Measurements from ENCODE around the gene IPO13.
A peak's percentile ranks its signal among the peaks of the same experiment; 100 is the strongest.

IPO13 gene

DNA sequence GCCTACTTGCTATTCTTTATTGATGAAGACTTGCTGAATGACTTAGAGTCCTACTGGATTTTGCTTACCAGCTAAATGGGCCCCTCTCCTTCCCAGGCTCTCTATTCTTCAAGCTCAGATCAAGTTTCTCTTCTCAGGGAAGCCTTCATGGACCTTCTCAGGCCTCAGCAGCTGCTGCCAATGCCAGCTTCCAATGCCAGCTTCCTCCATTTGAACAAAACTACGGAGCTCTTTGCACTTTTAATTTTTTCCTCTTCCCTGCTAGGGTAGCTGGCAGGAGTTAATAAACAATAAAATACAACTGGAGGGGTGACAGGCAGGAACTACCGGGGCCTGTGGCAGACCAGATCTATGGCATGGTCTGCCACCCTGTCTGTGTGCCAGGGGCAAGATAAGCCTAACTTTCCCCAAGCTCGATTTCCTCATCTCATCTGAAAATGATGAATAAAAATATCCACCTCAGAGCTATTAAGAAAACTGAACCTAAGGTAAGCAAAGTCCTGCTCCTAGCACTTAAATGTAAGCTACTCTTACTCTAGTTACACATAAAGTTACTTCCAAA, 995 bp upstream of the IPO13 start:
- intact Hi-C loops (cut with DNase I), result loop anchor here (2.0 to 10.0 kb wide), 2 partner anchors 29 to 89 kb away; partner anchors contain the start of genes ATP6V0B and SLC6A9
- no peak for DNase-seq

DNA sequence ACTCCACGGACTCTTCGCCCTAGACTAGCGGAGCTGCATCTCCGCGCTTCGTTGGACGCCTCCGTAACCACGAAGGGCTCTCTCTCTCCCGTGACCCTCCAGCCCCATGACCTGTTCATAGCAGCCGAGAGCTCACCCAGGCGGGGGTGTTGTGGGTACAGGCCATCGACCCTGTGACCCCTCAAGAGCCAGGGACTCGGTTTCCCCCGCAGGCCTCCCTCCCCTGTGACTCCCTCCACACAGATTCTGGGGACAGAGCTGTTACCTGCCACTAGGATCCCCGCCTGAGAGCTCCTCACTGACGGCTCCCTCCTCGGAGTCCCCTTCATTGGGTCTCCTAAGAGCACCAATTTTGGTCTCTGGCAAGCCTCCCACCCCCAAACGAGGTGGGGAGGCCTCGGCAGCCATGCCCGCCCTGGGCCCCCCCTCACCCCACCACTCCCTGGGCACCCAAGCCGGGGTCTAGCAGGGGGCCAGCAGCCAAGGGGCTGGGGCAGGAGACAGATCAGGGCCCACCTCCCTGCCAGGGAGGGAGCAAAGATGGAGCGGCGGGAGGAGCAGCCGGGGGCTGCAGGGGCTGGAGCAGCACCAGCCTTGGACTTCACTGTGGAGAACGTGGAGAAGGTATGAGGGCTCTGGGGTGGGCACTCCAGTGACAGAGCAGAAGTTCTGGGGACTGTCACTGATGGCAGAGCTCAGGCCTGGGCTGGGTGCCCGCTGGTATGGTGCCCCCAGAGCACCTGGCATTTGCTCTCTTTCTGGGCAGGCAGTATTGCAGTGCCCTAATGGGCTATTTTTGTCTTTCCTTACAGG, 517 bp downstream of the IPO13 start:
- intact Hi-C loops (cut with DNase I), result loop anchor here (2.0 to 10.0 kb wide), 2 partner anchors 28 to 88 kb away; partner anchors contain the start of genes ATP6V0B and SLC6A9
- DNase-seq, result peak in 1 of 10 donors; percentile 87

- peak in 1 of 10 donors; percentile 86 for DNase-seq
- intact Hi-C loops (cut with DNase I), result loop anchor here (2.0 to 10.0 kb wide), 2 partner anchors 27 to 87 kb away; partner anchors contain the start of genes ATP6V0B and SLC6A9
Measured at GRCh38 chr1:43947874-43948437, 1.2 kb downstream of the IPO13 start.

- no peak for DNase-seq
- intact Hi-C loops (cut with DNase I), result loop anchor here (10.0 kb wide), 1 partner anchor 85 kb away; the partner anchor contains the start of gene SLC6A9
Measured at GRCh38 chr1:43949678-43950077, 2.9 kb downstream of the IPO13 start.

DNA sequence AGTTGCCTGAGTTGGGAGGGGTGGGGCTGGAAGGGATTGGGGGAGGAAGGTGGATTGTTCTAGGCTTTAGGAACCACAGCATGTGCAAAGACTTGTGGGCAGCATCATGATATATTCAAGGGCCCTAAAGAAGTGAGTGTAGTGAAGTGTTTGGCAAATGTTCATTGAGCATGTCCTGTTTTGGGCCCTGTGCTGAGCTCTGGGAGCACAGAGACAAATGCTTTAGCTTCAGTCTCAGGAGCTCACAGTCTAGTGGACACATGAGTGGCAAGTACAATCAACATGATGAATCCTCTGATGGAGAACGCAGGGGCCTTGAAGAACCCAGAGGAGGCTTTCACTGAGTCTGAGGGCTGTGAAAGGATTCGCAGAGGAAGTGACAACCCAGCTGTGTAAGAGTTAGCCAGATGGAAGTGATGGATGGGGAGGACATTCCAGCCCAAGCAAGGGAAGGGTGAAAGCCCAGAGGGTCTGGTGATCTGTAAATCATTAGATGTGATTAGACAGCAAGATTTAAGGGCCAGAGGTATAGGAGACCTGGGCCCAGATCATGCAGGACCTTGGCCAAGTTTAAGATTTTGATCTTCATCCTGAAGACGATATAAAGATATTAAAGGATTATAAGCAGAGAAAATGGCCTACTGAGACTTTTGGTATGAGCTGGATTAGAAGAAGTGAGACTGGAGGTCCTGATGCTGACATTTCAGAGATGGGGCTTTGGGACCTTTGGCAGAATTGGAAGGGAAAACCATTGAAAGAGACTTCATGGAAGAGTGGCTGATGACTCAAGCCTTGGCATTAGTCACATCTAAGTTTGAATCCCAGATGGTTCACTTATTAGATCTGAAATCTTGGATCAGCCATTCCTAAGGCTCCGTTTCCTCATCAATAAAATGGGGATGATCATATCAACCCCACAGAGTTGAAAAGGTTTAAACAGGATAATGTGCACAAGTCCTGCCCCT, 4.6 kb downstream of the IPO13 start:
- no peak for DNase-seq

DNA sequence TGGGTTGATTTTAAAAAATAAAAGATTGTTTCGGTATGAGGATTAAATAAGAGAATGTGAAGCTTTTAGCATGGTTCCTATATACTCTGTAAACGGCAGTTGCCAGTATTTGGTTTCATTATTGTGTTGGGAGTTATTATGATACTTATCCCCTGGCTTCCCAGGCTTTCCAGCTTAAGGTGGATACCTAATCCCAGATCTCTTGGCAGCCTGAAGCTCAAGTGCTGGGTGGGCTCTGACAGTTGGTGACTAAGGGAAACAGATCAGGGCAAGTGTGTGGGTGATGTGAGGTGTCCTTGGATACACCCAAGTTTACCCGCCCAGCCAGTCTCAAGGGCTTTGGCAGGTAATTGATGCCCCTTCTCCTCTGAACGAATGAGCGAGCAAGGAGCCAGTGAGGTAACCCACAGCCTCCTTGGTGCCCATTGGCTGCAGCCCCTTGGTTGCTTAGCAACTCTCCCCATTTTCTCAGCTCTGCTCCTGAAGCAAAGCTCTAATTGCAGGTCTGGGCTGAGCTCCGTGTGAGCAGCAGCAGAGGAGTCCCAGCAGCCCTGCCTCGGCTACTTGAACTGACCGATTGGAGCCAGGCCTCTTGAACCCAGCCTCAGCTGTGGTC, 6.1 kb downstream of the IPO13 start:
- intact Hi-C loops (cut with DNase I), result no loop called here
- peak in 7 of 10 donors; percentile 50 to 95 (median 73) for DNase-seq

More for the DNA sequence above, 4.6 kb downstream of the IPO13 start:
- intact Hi-C loops (cut with DNase I), result no loop called here

DNA sequence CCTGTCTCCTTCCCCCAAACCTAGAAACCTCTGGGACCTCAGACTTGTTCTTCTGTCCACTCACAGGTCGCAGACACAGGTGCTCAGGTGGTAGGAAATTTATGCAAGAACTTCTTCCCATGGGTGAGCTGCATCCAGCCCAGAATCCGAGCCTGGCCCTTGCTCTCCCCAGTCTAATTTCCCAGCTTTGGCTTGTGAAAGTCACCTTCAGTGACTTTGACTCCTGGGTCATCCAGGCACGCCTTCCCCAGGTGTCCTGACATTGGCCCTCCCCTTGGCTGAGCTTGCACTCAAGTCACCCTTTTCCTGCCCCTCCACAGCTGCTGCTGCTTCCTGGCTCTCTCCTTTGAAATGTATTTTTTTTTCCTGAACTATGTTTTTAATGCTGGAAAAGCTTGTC, 6.6 kb downstream of the IPO13 start:
- DNase-seq, result peak in 2 of 10 donors; percentile 53 to 60
- intact Hi-C loops (cut with DNase I), result no loop called here

- DNase-seq, result peak; percentile 66 to 98 (median 84)
- intact Hi-C loops (cut with DNase I), result no loop called here
Measured at GRCh38 chr1:43954036-43954435, 7.3 kb downstream of the IPO13 start.

GRCh38 chr1:43956234-43956633, 9.5 kb downstream of the IPO13 start:
- intact Hi-C loops (cut with DNase I), result no loop called here
- peak in 2 of 10 donors; percentile 35 to 53 for DNase-seq

DNA sequence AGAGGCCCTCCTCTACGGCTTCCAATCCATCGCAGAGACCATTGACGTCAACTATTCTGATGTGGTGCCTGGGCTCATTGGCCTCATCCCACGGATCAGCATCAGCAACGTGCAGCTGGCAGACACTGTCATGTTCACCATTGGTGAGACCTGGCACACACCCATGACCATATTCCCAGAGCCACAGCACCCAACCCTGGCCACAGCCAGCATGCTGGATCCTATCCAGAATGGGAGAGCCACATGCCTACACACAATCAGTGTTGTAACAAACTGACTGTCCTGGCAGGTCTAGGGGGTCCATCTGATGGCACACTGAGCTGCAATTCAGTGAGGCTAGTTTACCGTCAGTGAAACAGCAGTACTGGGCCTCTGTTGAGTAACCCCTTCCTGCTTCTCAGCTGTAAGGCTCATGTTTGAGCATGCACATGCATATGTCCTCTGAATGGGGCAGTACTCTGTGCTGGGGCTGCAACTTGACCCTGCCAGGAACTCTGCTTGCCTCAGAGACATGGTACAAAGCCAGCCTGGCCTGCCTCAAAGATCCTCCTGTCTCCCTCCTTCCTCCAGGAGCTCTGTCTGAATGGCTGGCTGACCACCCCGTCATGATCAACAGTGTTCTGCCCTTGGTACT, 10.8 kb downstream of the IPO13 start:
- DNase-seq, result peak in 2 of 10 donors; percentile 52 to 55
- intact Hi-C loops (cut with DNase I), result no loop called here

- intact Hi-C loops (cut with DNase I), result no loop called here
- DNase-seq, result peak in 2 of 10 donors; percentile 9 to 37
Measured at GRCh38 chr1:43958351-43959255, 11.9 kb downstream of the IPO13 start.

DNA sequence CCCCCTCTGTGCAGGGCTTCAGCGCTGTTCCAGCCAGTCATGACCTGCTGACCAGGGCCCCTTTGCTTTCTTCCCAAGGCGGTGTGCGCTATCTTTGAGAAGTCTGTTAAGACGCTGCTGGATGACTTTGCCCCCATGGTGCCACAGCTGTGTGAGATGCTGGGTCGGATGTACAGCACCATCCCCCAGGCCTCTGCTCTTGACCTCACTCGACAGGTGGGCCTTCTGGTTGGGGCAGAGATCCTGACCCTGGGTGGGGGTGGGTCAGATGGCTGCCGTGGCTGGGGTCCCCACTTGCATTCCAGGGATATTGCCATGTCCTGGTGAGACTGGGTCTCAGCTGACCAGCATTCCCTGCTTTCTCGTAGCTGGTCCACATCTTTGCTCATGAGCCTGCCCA, 14.0 kb downstream of the IPO13 start:
- intact Hi-C loops (cut with DNase I), result no loop called here
- DNase-seq, result peak in 2 of 10 donors; percentile 55 to 62

DNA sequence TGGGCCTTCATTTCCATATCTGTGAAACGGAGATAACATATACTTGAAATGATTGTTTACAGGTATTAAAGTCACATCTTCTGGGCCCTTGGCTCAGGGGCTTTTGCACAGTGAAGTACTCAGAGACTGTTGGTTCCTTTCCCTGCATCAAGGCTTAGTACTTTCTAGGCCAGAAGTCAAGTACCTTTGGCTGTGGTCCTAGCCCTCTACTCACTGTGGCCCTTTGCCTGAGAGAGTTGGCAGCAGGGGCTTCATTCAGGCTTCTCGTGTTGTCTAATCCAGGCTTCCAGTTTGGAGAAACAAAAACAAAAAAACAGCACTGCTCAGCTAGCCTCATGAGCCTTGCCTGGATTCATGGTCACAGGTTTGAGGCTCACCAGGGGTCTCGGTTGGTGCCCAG, 14.9 kb downstream of the IPO13 start:
- peak in 1 of 10 donors; percentile 23 for DNase-seq
- intact Hi-C loops (cut with DNase I), result no loop called here

DNA sequence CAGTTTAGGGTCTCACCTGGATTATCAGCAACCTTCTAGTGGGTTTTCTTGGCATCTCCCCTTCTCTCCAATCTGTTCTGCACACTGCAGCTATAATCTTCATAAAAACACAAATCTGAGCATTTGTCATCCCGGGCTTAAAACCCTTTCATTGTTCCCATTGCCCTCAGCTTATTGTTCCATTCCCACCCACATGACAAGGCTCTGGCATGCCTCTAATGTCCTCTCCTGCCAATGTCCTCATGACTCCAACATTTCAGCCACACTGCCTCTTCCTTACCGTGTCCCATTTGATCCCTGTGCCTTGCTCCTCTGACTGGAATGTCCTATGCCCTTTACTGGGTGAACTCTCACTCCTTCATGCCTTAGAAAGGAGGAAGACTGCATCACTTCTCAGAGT, 15.6 kb downstream of the IPO13 start:
- DNase-seq, result peak in 2 of 10 donors; percentile 12 to 54
- intact Hi-C loops (cut with DNase I), result no loop called here

DNA sequence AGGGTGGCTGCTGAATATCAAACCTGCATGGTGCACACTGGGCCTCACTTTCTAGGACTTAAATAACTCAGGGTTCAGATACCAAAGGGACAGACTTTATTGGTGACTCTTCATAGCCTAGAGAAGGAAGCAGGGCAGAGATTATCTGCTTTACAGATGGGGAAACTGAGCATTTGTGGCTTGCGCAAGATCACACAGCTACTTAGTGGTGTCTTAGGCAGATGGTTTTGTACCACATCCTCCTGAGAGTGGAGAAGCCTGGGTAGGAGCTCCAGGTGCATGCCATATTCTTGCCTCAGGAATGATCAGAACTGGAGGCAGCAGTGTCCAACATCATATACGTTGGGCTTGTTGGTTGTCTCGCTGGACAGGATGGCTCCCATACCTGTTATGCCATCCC, 16.3 kb downstream of the IPO13 start:
- intact Hi-C loops (cut with DNase I), result no loop called here
- DNase-seq, result no peak

- intact Hi-C loops (cut with DNase I), result no loop called here
- peak in 1 of 10 donors; percentile 33 for DNase-seq
Measured at GRCh38 chr1:43963890-43964289, 17.1 kb downstream of the IPO13 start.

- intact Hi-C loops (cut with DNase I), result no loop called here
- DNase-seq, result no peak
Measured at GRCh38 chr1:43965316-43965715, 18.6 kb downstream of the IPO13 start.

- intact Hi-C loops (cut with DNase I), result no loop called here
- peak in 1 of 10 donors; percentile 24 for DNase-seq
Measured at GRCh38 chr1:43968348-43968948, 21.7 kb downstream of the IPO13 start.

All from posterior cingulate gyrus (tissue), 11 donors.